H9 (cell line): ENCODE data around the gene ARPP21. TPM values are rescaled to one million over a fixed set of nuclear protein-coding genes. Genes with fewer than 3 reads are reported as not detected.

Source experiments
- DNase-seq: peaks from one replicate; pipeline ENCODE4 v3.0.0-alpha.2; 2017
- H2AFZ ChIP-seq: one replicate; pipeline ENCODE4 v1.6.1; 2013; ENCODE audit warnings: mild to moderate bottlenecking, low read length, control low read depth, moderate library complexity
- H2AK5ac ChIP-seq: 2 replicates; pipeline ENCODE4 v1.6.1; 2013; ENCODE audit warnings: low read length, control low read depth, mixed read lengths; ENCODE audit not compliant: insufficient read length
- H2BK120ac ChIP-seq: one replicate; pipeline ENCODE4 v1.6.1; 2013; ENCODE audit warnings: low read depth, mild to moderate bottlenecking, low read length, control low read depth, inconsistent platforms; ENCODE audit not compliant: poor library complexity, severe bottlenecking
- H2BK12ac ChIP-seq: 2 replicates; pipeline ENCODE4 v1.6.1; 2013; ENCODE audit warnings: low read length, control low read depth, mixed read lengths, low read depth; ENCODE audit not compliant: insufficient read length
- H2BK15ac ChIP-seq: 2 replicates; pipeline ENCODE4 v1.6.1; 2013; ENCODE audit warnings: low read depth, low read length, control low read depth
- H2BK20ac ChIP-seq: one replicate; pipeline ENCODE4 v1.6.1; 2013; ENCODE audit warnings: low read depth, mild to moderate bottlenecking, low read length, control low read depth, inconsistent platforms; ENCODE audit not compliant: poor library complexity, severe bottlenecking
- H2BK5ac ChIP-seq: 2 replicates; pipeline ENCODE4 v1.6.1; 2013; ENCODE audit warnings: low read length, control low read depth, mixed read lengths; ENCODE audit not compliant: insufficient read length
- H3K14ac ChIP-seq: 2 replicates; pipeline ENCODE4 v1.6.1; 2013; ENCODE audit warnings: low read length, control low read depth; ENCODE audit not compliant: insufficient read depth
- H3K18ac ChIP-seq: 2 replicates; pipeline ENCODE4 v1.6.1; 2013; ENCODE audit warnings: low read depth, mild to moderate bottlenecking, mixed read lengths, low read length, control low read depth; ENCODE audit not compliant: insufficient read length
- H3K23ac ChIP-seq: 2 replicates; pipeline ENCODE4 v1.6.1; 2013; ENCODE audit warnings: low read length, control low read depth, mixed read lengths, low read depth; ENCODE audit not compliant: insufficient read length
- H3K23me2 ChIP-seq: 2 replicates; pipeline ENCODE4 v1.6.1; 2013; ENCODE audit warnings: low read depth, mild to moderate bottlenecking, mixed read lengths, low read length, control low read depth; ENCODE audit not compliant: insufficient read length, poor library complexity, severe bottlenecking
- H3K27ac ChIP-seq: 2 replicates; pipeline ENCODE4 v1.5.1; 2013; ENCODE audit warnings: low read length, control low read depth, mixed read lengths, low read depth; ENCODE audit not compliant: insufficient read length
- H3K27me3 ChIP-seq: 2 replicates; pipeline ENCODE4 v1.6.1; 2013; ENCODE audit warnings: low read length, control low read depth, inconsistent platforms; ENCODE audit not compliant: insufficient read depth
- H3K4ac ChIP-seq: 2 replicates; pipeline ENCODE4 v1.6.1; 2013; ENCODE audit warnings: low read depth, mild to moderate bottlenecking, control low read depth, inconsistent platforms, low read length, moderate library complexity
- H3K4me1 ChIP-seq: 2 replicates; pipeline ENCODE4 v1.6.1; 2013; ENCODE audit warnings: low read length, control low read depth, inconsistent platforms; ENCODE audit not compliant: insufficient read depth
- H3K4me2 ChIP-seq: 2 replicates; pipeline ENCODE4 v1.6.1; 2013; ENCODE audit warnings: low read length, control low read depth, mixed read lengths; ENCODE audit not compliant: insufficient read length, insufficient read depth
- H3K56ac ChIP-seq: 2 replicates; pipeline ENCODE4 v1.6.1; 2013; ENCODE audit warnings: low read depth, mild to moderate bottlenecking, mixed read lengths, low read length, control low read depth; ENCODE audit not compliant: insufficient read length
- H3K79me1 ChIP-seq: 2 replicates; pipeline ENCODE4 v1.6.1; 2013; ENCODE audit warnings: low read depth, mild to moderate bottlenecking, moderate library complexity, low read length, control low read depth, inconsistent platforms; ENCODE audit not compliant: insufficient read depth, poor library complexity, severe bottlenecking
- H3K79me2 ChIP-seq: 2 replicates; pipeline ENCODE4 v1.6.1; 2013; ENCODE audit warnings: low read length, control low read depth, inconsistent platforms; ENCODE audit not compliant: insufficient read depth
- H3K9ac ChIP-seq: 2 replicates; pipeline ENCODE4 v1.6.1; 2013; ENCODE audit warnings: low read length, control low read depth, mixed read lengths; ENCODE audit not compliant: insufficient read length; ENCODE audit errors: extremely low read depth
- H3K9me3 ChIP-seq: one replicate; pipeline ENCODE4 v1.6.1; 2013; ENCODE audit warnings: low read depth, low read length, inconsistent platforms; ENCODE audit not compliant: control insufficient read depth
- H3T11ph ChIP-seq: one replicate; pipeline ENCODE4 v1.6.1; 2013; ENCODE audit warnings: mild to moderate bottlenecking, low read length, control low read depth, inconsistent platforms
- H4K20me1 ChIP-seq: one replicate; pipeline ENCODE4 v1.6.1; 2013; ENCODE audit not compliant: control insufficient read depth, insufficient read length, insufficient read depth
- H4K5ac ChIP-seq: 2 replicates; pipeline ENCODE4 v1.6.1; 2013; ENCODE audit warnings: low read depth, mild to moderate bottlenecking, mixed read lengths, low read length, control low read depth; ENCODE audit not compliant: insufficient read length
- H4K8ac ChIP-seq: replicated peaks from 2 replicates; pipeline ENCODE4 v1.6.1; 2013; ENCODE audit warnings: low read length, control low read depth, mixed read lengths, low read depth; ENCODE audit not compliant: insufficient read length
- H4K91ac ChIP-seq: 2 replicates; pipeline ENCODE4 v1.6.1; 2013; ENCODE audit warnings: low read depth, mild to moderate bottlenecking, moderate library complexity, mixed read lengths, low read length, control low read depth; ENCODE audit not compliant: insufficient read length
- H3K27ac Mint-ChIP-seq, 3 experiments: 2 replicates in 2 of 3; 3 replicates in 1 of 3; pipeline ENCODE4 v1.8.0; 2020 to 2021; ENCODE audit warnings: mixed read lengths in 3 of 3, mild to moderate bottlenecking in 1 of 3, moderate library complexity in 1 of 3
- H3K27me3 Mint-ChIP-seq: 2 replicates; pipeline ENCODE4 v1.8.0; 2021; ENCODE audit warnings: low read depth, mild to moderate bottlenecking, moderate library complexity, mixed read lengths
- H3K36me3 Mint-ChIP-seq, 3 experiments: 2 replicates in 2 of 3; 3 replicates in 1 of 3; pipeline ENCODE4 v1.8.0; 2020 to 2021; ENCODE audit warnings: low read depth in 3 of 3, mixed read lengths in 3 of 3; ENCODE audit not compliant: insufficient read depth in 1 of 3
- H3K4me1 Mint-ChIP-seq, 2 experiments: 2 replicates each; pipeline ENCODE4 v1.8.0; 2020; ENCODE audit warnings: mixed read lengths in 2 of 2
- H3K4me3 Mint-ChIP-seq, 2 experiments: 2 replicates in 1 of 2; 3 replicates in 1 of 2; pipeline ENCODE4 v1.8.0; 2020 to 2021; ENCODE audit warnings: mild to moderate bottlenecking in 2 of 2, mixed read lengths in 2 of 2, moderate library complexity in 1 of 2
- H3K9me3 Mint-ChIP-seq, 2 experiments: 2 replicates in 1 of 2; 3 replicates in 1 of 2; pipeline ENCODE4 v1.8.0; 2020; ENCODE audit warnings: mild to moderate bottlenecking in 2 of 2, mixed read lengths in 2 of 2, moderate library complexity in 1 of 2
- CTCF ChIP-seq: fragments of 200-600 bp; sonication (generic); conservative IDR thresholded peaks from 3 replicates; pipeline ENCODE4 v1.8.0; 2021; ENCODE audit warnings: antibody characterized with exemption, mild to moderate bottlenecking
- WGBS: extraction: QIAGEN DNeasy Blood & Tissue Kit; methylation state at CpG from one replicate; pipeline ENCODE4 v1.1.7; 2013; ENCODE audit warnings: missing lambda C conversion rate, low lambda C conversion rate, mixed read lengths; ENCODE audit not compliant: insufficient read length; ENCODE audit errors: extremely low coverage; 5-methylcytosine and 5-hydroxymethylcytosine counted together
- total RNA-seq: library from RNA; stranded (reverse); gene quantifications from 2 replicates; pipeline ENCODE4 v1.2.1, GENCODE V29; 2021

ARPP21 gene
- total RNA-seq, 1 experiment from 2014 or later, result not detected

GRCh38 chr3:35653347-35653746 lies 14.0 kb downstream of the ARPP21 start:
- Histone ChIP-seq H3K9me3 (no peaks in the 10 kb centered on the region), H2BK5ac (no peak overlapping the region), H2BK12ac (no peak overlapping the region), H3K23ac (no peak overlapping the region), H3K27me3 (no peaks in the 10 kb centered on the region), H4K20me1 (no peaks in the 10 kb centered on the region), H2BK20ac (no peak overlapping the region), H3T11ph (no peak overlapping the region), H4K5ac (no peak overlapping the region), H2BK120ac (no peak overlapping the region), H3K56ac (no peak overlapping the region), H3K23me2 (no peaks in the 10 kb centered on the region), H3K4ac (no peak overlapping the region), H3K18ac (no peak overlapping the region), H3K79me1 (no peaks in the 10 kb centered on the region), H3K79me2 (no peaks in the 10 kb centered on the region), H4K8ac (no peak overlapping the region), H3K27ac (no peak overlapping the region), H2AFZ (no peak overlapping the region), H3K14ac (no peak overlapping the region), H4K91ac (no peak overlapping the region), H3K4me1 (no peaks in the 10 kb centered on the region; the same call in 1 of the 2 replicates), H3K9ac (no peak overlapping the region), H2BK15ac (no peak overlapping the region), H2AK5ac (no peak overlapping the region), H3K4me2 (no peak overlapping the region)
- Mint-ChIP-seq H3K27me3 (no peaks in the 10 kb centered on the region), H3K9me3 (no peaks in the 10 kb centered on the region), H3K4me1 (no peaks in the 10 kb centered on the region), H3K36me3 (no peaks in the 10 kb centered on the region), H3K27ac (no peak overlapping the region), H3K4me3 (no peak overlapping the region)
- DNase-seq, result no peak
- no CpG with 5 or more reads among the region's 7 CpGs for WGBS
- TF ChIP-seq CTCF, result no peak
